GM18498 (cell line): Measurements from ENCODE around the gene MACF1.

Experiments
- ATAC-seq: cut with Tn5 transposase; IDR thresholded peaks from one replicate; pipeline ENCODE4 v1.9.1; 2021; ENCODE audit warnings: mild to moderate bottlenecking, moderate library complexity; ENCODE audit not compliant: unreplicated experiment

The MACF1 gene

GRCh38 chr1:39346872-39347271 is 142.4 kb downstream of the MACF1 start:
- ATAC-seq: no peak

- no peak for ATAC-seq
Measured at GRCh38 chr1:39348278-39348677, 143.8 kb downstream of the MACF1 start.

- no peak for ATAC-seq
Measured at GRCh38 chr1:39352881-39353280, 148.4 kb downstream of the MACF1 start.

GRCh38 chr1:39354572-39354971 is 150.1 kb downstream of the MACF1 start:
- ATAC-seq: no peak

- no peak for ATAC-seq
Measured at GRCh38 chr1:39358491-39358890, 154.0 kb downstream of the MACF1 start.

- no peak for ATAC-seq
Measured at GRCh38 chr1:39359028-39359570, 154.6 kb downstream of the MACF1 start.

GRCh38 chr1:39360731-39361130 is 156.2 kb downstream of the MACF1 start:
- ATAC-seq: no peak

GRCh38 chr1:39361446-39361845 is 157.0 kb downstream of the MACF1 start:
- no peak for ATAC-seq

GRCh38 chr1:39363267-39363666 is 158.8 kb downstream of the MACF1 start:
- ATAC-seq: no peak

GRCh38 chr1:39368045-39368444 is 163.6 kb downstream of the MACF1 start:
- no peak for ATAC-seq

GRCh38 chr1:39369565-39369964 is 165.1 kb downstream of the MACF1 start:
- ATAC-seq: no peak

GRCh38 chr1:39370602-39371001 is 166.1 kb downstream of the MACF1 start:
- ATAC-seq: no peak

GRCh38 chr1:39372105-39372504 is 167.6 kb downstream of the MACF1 start:
- no peak for ATAC-seq

GRCh38 chr1:39376656-39377055 is 172.2 kb downstream of the MACF1 start:
- no peak for ATAC-seq

- no peak for ATAC-seq
Measured at GRCh38 chr1:39378377-39378776, 173.9 kb downstream of the MACF1 start.

GRCh38 chr1:39379187-39379586 is 174.7 kb downstream of the MACF1 start:
- no peak for ATAC-seq

- no peak for ATAC-seq
Measured at GRCh38 chr1:39380036-39380435, 175.5 kb downstream of the MACF1 start.

- ATAC-seq: no peak
Measured at GRCh38 chr1:39381839-39382238, 177.3 kb downstream of the MACF1 start.

GRCh38 chr1:39384305-39384704 is 179.8 kb downstream of the MACF1 start:
- no peak for ATAC-seq

- ATAC-seq: no peak
Measured at GRCh38 chr1:39385067-39385988, 180.8 kb downstream of the MACF1 start.

- ATAC-seq: no peak
Measured at GRCh38 chr1:39386997-39387396, 182.5 kb downstream of the MACF1 start.

GRCh38 chr1:39387452-39387851 is 183.0 kb downstream of the MACF1 start:
- no peak for ATAC-seq
